ENCODE measurements around the gene SLC6A18. TPM values are rescaled to one million over a fixed set of nuclear protein-coding genes. Genes with fewer than 3 reads are reported as not detected.

SLC6A18 gene
- total and polyA plus RNA-seq, 9 of the 15 experiments (the other 6 are each of a cell fraction or from before 2014, with no cell fraction given), result not detected

DNA sequence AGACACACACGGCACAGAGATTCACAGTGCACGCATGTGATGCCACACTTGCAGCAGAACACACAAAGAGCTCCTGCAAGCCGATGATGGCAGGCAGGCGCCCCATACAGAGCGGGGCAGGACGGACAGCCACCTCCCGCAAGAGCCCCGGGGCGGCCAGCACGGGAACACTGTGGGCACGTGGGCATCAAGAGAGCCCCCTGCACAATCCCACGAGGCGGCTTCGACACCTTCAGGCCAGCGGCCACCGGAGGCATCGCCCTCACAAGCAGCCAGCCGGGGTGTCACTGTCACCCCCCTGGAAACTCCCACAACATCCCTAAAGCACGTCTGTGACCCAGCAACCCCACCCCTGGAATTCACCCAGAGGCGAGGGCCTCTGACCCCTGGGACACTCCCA is 51.7 kb downstream of the SLC6A18 start (continued):
- TF ChIP-seq FOSL1 (tag; conservative IDR thresholded peaks at IDR 0.05) (no peak), ZNF165 (CRISPR knock-in tag; IDR thresholded peaks at IDR 0.05; ENCODE audit: borderline replicate concordance) (no peak)
- TF ChIP-seq, protein P1, sequence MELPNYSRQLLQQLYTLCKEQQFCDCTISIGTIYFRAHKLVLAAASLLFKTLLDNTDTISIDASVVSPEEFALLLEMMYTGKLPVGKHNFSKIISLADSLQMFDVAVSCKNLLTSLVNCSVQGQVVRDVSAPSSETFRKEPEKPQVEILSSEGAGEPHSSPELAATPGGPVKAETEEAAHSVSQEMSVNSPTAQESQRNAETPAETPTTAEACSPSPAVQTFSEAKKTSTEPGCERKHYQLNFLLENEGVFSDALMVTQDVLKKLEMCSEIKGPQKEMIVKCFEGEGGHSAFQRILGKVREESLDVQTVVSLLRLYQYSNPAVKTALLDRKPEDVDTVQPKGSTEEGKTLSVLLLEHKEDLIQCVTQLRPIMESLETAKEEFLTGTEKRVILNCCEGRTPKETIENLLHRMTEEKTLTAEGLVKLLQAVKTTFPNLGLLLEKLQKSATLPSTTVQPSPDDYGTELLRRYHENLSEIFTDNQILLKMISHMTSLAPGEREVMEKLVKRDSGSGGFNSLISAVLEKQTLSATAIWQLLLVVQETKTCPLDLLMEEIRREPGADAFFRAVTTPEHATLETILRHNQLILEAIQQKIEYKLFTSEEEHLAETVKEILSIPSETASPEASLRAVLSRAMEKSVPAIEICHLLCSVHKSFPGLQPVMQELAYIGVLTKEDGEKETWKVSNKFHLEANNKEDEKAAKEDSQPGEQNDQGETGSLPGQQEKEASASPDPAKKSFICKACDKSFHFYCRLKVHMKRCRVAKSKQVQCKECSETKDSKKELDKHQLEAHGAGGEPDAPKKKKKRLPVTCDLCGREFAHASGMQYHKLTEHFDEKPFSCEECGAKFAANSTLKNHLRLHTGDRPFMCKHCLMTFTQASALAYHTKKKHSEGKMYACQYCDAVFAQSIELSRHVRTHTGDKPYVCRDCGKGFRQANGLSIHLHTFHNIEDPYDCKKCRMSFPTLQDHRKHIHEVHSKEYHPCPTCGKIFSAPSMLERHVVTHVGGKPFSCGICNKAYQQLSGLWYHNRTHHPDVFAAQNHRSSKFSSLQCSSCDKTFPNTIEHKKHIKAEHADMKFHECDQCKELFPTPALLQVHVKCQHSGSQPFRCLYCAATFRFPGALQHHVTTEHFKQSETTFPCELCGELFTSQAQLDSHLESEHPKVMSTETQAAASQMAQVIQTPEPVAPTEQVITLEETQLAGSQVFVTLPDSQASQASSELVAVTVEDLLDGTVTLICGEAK (IDR thresholded peaks at IDR 0.05), result no peak
- TF ChIP-seq, protein P1 (CRISPR knock-in tag; IDR thresholded peaks at IDR 0.05), result no peak

All from K562 (cell line).